HCT116 (cell line): ENCODE measurements around the gene ACACA. TPM values are rescaled to one million over a fixed set of nuclear protein-coding genes. Genes with fewer than 3 reads are reported as not detected.

Experiments
- ATAC-seq: fragments of 200-7000 bp; cut with Tn5 transposase; 2 replicates; pipeline ENCODE4 v1.9.1; 2020; ENCODE audit warnings: mild to moderate bottlenecking, moderate library complexity
- BruUV-seq: library from RNA; stranded (reverse); fragments of 400-500 nt; replicated peaks from 2 replicates; lab custom pipeline; 2021; lab: Mats Ljungman, UMichigan
- CTCF ChIA-PET: fragments of 300-600 bp; sonication (Branson Sonifier 250); formaldehyde crosslinking; loops from one replicate; lab custom pipeline; 2021; ENCODE audit warnings: antibody characterized with exemption; lab: Charles Lee
- POLR2A ChIA-PET: fragments of 300-600, 350-600 bp; sonication (Branson Sonifier 250); formaldehyde crosslinking; loops from one replicate; lab custom pipeline; 2021; ENCODE audit warnings: antibody characterized with exemption; lab: Charles Lee
- RAD21 ChIA-PET, 2 experiments: fragments of 300-600 bp; sonication (Branson Sonifier 250); formaldehyde crosslinking; loops; one replicate each; lab custom pipeline; 2023; ENCODE audit warnings: low total read pairs in 2 of 2; ENCODE audit not compliant: uncharacterized antibody in 2 of 2, unreplicated experiment in 2 of 2, low non-redundant PET in 1 of 2; lab: Charles Lee
- DNase-seq: peaks from one replicate; pipeline ENCODE4 v3.0.0-alpha.2; 2010; ENCODE audit warnings: low read depth, low spot score
- H2AFZ ChIP-seq: fragments of 200-600 bp; shearing (Covaris generic), sonication (generic); 2 replicates; pipeline ENCODE4 v1.6.1; 2017; ENCODE audit warnings: low read depth, mixed run types, mixed read lengths, antibody characterized with exemption, low read length; ENCODE audit not compliant: poor library complexity, severe bottlenecking
- H3K27ac ChIP-seq: 2 replicates; pipeline ENCODE4 v1.5.1; 2012; ENCODE audit warnings: low read depth, low read length
- H3K27me3 ChIP-seq: fragments of 200-600 bp; sonication (generic); 2 replicates; pipeline ENCODE4 v1.6.1; 2016; ENCODE audit warnings: mixed run types, low read length, mixed read lengths; ENCODE audit not compliant: insufficient read depth
- H3K36me3 ChIP-seq, 2 experiments: fragments of 200-500 bp in 1 of 2; fragments of 200-600 bp in 1 of 2; sonication (Bioruptor generic) in 1 of 2; sonication (generic) in 1 of 2; 2 replicates each; pipeline versions ENCODE4 v1.5.1 to v1.6.1; 2014 to 2016; ENCODE audit warnings: low read length in 2 of 2, inconsistent platforms in 1 of 2, mixed read lengths in 1 of 2, mixed run types in 1 of 2; ENCODE audit not compliant: insufficient read depth in 2 of 2, control insufficient read depth in 1 of 2
- H3K4me1 ChIP-seq, 2 experiments: fragments of 200-600 bp in 1 of 2; sonication (generic) in 1 of 2; 2 replicates each; pipeline versions ENCODE4 v1.5.1 to v1.6.1; 2012 to 2017; ENCODE audit warnings: low read length in 2 of 2, inconsistent platforms in 1 of 2, mild to moderate bottlenecking in 1 of 2, mixed read lengths in 1 of 2, mixed run types in 1 of 2, moderate library complexity in 1 of 2; ENCODE audit not compliant: insufficient read depth in 2 of 2, control insufficient read depth in 1 of 2
- H3K4me2 ChIP-seq: fragments of 200-600 bp; sonication (generic); 2 replicates; pipeline ENCODE4 v1.6.1; 2017; ENCODE audit warnings: mixed run types, low read length, mixed read lengths
- H3K4me3 ChIP-seq, 2 experiments: fragments of 200-600 bp in 1 of 2; sonication (generic) in 1 of 2; replicated peaks in 1 of 2; 2 replicates each; pipeline ENCODE4 v1.5.1; 2011 to 2016; ENCODE audit warnings: low read length in 2 of 2, control low read depth in 1 of 2, low read depth in 1 of 2, mild to moderate bottlenecking in 1 of 2, mixed read lengths in 1 of 2, mixed run types in 1 of 2
- H3K79me2 ChIP-seq: fragments of 200-600 bp; sonication (generic); 2 replicates; pipeline ENCODE4 v1.6.1; 2017; ENCODE audit warnings: mild to moderate bottlenecking, mixed run types, low read length, moderate library complexity, mixed read lengths; ENCODE audit not compliant: insufficient read depth
- H3K9ac ChIP-seq: fragments of 200-600 bp; sonication (generic); 2 replicates; pipeline ENCODE4 v1.6.1; 2016; ENCODE audit warnings: low read length, mixed read lengths
- H3K9me2 ChIP-seq: fragments of 200-600 bp; sonication (generic), shearing (Covaris generic); 2 replicates; pipeline ENCODE4 v1.6.1; 2017; ENCODE audit warnings: mixed run types, mild to moderate bottlenecking, moderate library complexity; ENCODE audit not compliant: insufficient read depth
- H3K9me3 ChIP-seq, 2 experiments: fragments of 200-500 bp in 1 of 2; fragments of 200-600 bp in 1 of 2; sonication (Bioruptor generic) in 1 of 2; sonication (generic) in 1 of 2; 2 replicates each; pipeline ENCODE4 v1.6.1; 2014 to 2017; ENCODE audit warnings: low read length in 2 of 2, mixed read lengths in 2 of 2, inconsistent platforms in 1 of 2, low read depth in 1 of 2, mild to moderate bottlenecking in 1 of 2, mixed run types in 1 of 2, moderate library complexity in 1 of 2; ENCODE audit not compliant: control insufficient read depth in 1 of 2, insufficient read depth in 1 of 2
- H4K20me1 ChIP-seq: fragments of 200-600 bp; sonication (generic), shearing (Covaris generic); 2 replicates; pipeline ENCODE4 v1.6.1; 2017; ENCODE audit warnings: mixed run types, mild to moderate bottlenecking, moderate library complexity; ENCODE audit not compliant: insufficient read depth
- CEBPB ChIP-seq: IDR thresholded peaks from 2 replicates; pipeline ENCODE4 v1.6.1; 2012; ENCODE audit warnings: low read depth
- EGR1 ChIP-seq: IDR thresholded peaks from 2 replicates; pipeline ENCODE4 v1.6.1; 2012; ENCODE audit warnings: low read depth
- EZH2phosphoT487 ChIP-seq: fragments of 200-600 bp; IDR thresholded peaks from 2 replicates; pipeline ENCODE4 v1.6.1; 2018; ENCODE audit warnings: antibody characterized with exemption, borderline replicate concordance
- JUND ChIP-seq: IDR thresholded peaks from 2 replicates; pipeline ENCODE4 v1.6.1; 2012
- MAX ChIP-seq: IDR thresholded peaks from 2 replicates; pipeline ENCODE4 v1.6.1; 2012
- POLR2A ChIP-seq: IDR thresholded peaks from 2 replicates; pipeline ENCODE4 v1.7.0; 2011; ENCODE audit warnings: borderline replicate concordance; ENCODE audit not compliant: insufficient read depth, insufficient read length; ENCODE audit errors: extremely low read depth
- POLR2AphosphoS5 ChIP-seq: IDR thresholded peaks from 2 replicates; pipeline ENCODE4 v1.6.1; 2011; ENCODE audit warnings: mild to moderate bottlenecking, low read depth, low read length, moderate library complexity
- RAD21 ChIP-seq: IDR thresholded peaks from 2 replicates; pipeline ENCODE4 v1.6.1; 2012; ENCODE audit warnings: low read depth, mild to moderate bottlenecking
- REST ChIP-seq: IDR thresholded peaks from 2 replicates; pipeline ENCODE4 v1.6.1; 2012; ENCODE audit warnings: low read depth
- SIN3A ChIP-seq: IDR thresholded peaks from 2 replicates; pipeline ENCODE4 v1.6.1; 2012; ENCODE audit warnings: low read depth
- SP1 ChIP-seq: IDR thresholded peaks from 2 replicates; pipeline ENCODE4 v1.6.1; 2012; ENCODE audit warnings: low read depth
- TCF7L2 ChIP-seq: IDR thresholded peaks from 2 replicates; pipeline ENCODE4 v1.7.0; 2011; ENCODE audit warnings: borderline replicate concordance, inconsistent platforms; ENCODE audit not compliant: insufficient read depth, insufficient read length; ENCODE audit errors: extremely low read depth
- YY1 ChIP-seq: IDR thresholded peaks from 2 replicates; pipeline ENCODE4 v1.6.1; 2011; ENCODE audit warnings: low read length, low read depth, moderate library complexity, mild to moderate bottlenecking; ENCODE audit not compliant: insufficient replicate concordance; ENCODE audit errors: extremely low read depth
- ZBTB33 ChIP-seq: IDR thresholded peaks from 2 replicates; pipeline ENCODE4 v1.6.1; 2011; ENCODE audit warnings: mild to moderate bottlenecking, low read length, moderate library complexity; ENCODE audit not compliant: insufficient replicate concordance; ENCODE audit errors: extremely low read depth
- ZFX ChIP-seq: fragments of 450-650 bp; IDR thresholded peaks from 2 replicates; pipeline ENCODE4 v1.6.1; 2017
- intact Hi-C: fragments of 100-400 bp; cut with micrococcal nuclease; formaldehyde crosslinking; loops from 2 replicates; pipeline ENCODE4 v1.10.0; 2022
- total RNA-seq: library from RNA; stranded (reverse); gene quantifications from one replicate; pipeline ENCODE4 v1.2.1, GENCODE V29; 2021; ENCODE audit not compliant: unreplicated experiment
- TF ChIP-seq, protein P1 (sequence below), 3 experiments: fragments of 200-600 bp in 1 of 3; sonication (generic) in 1 of 3; IDR thresholded peaks in 2 of 3; conservative IDR thresholded peaks in 1 of 3; 2 replicates each; pipeline ENCODE4 v1.5.1; 2012 to 2017; ENCODE audit warnings: low read depth in 2 of 3, low read length in 2 of 3, antibody characterized with exemption in 1 of 3, borderline replicate concordance in 1 of 3, control low read depth in 1 of 3, mild to moderate bottlenecking in 1 of 3, mixed read lengths in 1 of 3, mixed run types in 1 of 3, moderate library complexity in 1 of 3; ENCODE audit not compliant: insufficient read depth in 1 of 3

Gene ACACA
- total RNA-seq, 1 experiment from 2014 or later: 161 TPM

GRCh38 chr17:37065486-37066321 lies 340.9 kb downstream of the ACACA start (continued):
- no peak for TF ChIP-seq MAX

DNA sequence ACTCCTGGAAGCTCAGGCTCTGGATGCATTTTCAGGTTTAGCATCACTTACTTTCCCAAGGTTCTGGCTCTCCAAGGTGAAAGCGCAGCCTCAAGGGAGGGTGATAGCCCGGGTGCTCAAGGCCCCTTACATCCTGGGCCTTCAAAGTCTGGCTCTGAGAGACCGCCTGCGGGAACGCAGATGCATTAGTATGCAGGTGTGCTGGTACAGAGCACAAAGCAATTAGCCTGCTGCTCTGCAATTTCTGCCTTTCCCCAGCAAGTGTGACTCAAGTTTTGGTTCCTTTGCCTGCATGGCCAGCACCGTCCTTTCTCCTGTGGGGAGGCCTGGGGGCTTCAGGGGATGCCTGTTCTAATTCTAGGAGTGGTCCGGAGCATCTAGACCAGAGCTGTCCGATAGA lies 341.7 kb downstream of the ACACA start:
- ChIA-PET RAD21 (no interaction called here), CTCF (interaction anchor here (0.8 kb wide), 1 partner anchor 462 kb away, joined by 3 read pairs; no protein-coding TSS in a partner anchor), POLR2A (no interaction called here)
- Histone ChIP-seq H3K4me2 (no peak overlapping the region), H4K20me1 (no peaks in the 10 kb centered on the region), H3K9me3 (no peaks in the 10 kb centered on the region), H3K9me2 (no peaks in the 10 kb centered on the region), H3K27ac (no peak overlapping the region), H3K79me2 (no peaks in the 10 kb centered on the region), H3K4me1 (peaks cover 12 to 15% of the 10 kb centered on the region in 2 experiments), H3K27me3 (no peaks in the 10 kb centered on the region), H2AFZ (no peak overlapping the region), H3K4me3 (no peak overlapping the region), H3K9ac (no peak overlapping the region), H3K36me3 (no peaks in the 10 kb centered on the region)
- no peak for DNase-seq
- ATAC-seq: no peak
- intact Hi-C loops: no loop called here
- TF ChIP-seq SP1: no peak
- TF ChIP-seq POLR2AphosphoS5: no peak
- no peak for TF ChIP-seq REST
- TF ChIP-seq SIN3A: no peak
- TF ChIP-seq EGR1: no peak
- no peak for TF ChIP-seq ZFX
- TF ChIP-seq ZBTB33: no peak
- TF ChIP-seq, protein P1, sequence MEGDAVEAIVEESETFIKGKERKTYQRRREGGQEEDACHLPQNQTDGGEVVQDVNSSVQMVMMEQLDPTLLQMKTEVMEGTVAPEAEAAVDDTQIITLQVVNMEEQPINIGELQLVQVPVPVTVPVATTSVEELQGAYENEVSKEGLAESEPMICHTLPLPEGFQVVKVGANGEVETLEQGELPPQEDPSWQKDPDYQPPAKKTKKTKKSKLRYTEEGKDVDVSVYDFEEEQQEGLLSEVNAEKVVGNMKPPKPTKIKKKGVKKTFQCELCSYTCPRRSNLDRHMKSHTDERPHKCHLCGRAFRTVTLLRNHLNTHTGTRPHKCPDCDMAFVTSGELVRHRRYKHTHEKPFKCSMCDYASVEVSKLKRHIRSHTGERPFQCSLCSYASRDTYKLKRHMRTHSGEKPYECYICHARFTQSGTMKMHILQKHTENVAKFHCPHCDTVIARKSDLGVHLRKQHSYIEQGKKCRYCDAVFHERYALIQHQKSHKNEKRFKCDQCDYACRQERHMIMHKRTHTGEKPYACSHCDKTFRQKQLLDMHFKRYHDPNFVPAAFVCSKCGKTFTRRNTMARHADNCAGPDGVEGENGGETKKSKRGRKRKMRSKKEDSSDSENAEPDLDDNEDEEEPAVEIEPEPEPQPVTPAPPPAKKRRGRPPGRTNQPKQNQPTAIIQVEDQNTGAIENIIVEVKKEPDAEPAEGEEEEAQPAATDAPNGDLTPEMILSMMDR (IDR thresholded peaks at IDR 0.05 in 2 of 3, conservative IDR thresholded peaks at IDR 0.05 in 1 of 3; ENCODE audit: borderline replicate concordance in 1 of 3, insufficient read depth in 1 of 3, low read depth in 2 of 3, low read length in 2 of 3): no peak
- TF ChIP-seq YY1: no peak
- no peak for TF ChIP-seq POLR2A
- no peak for TF ChIP-seq EZH2phosphoT487
- no peak for TF ChIP-seq TCF7L2
- TF ChIP-seq JUND: no peak
- TF ChIP-seq MAX: no peak
- no peak for TF ChIP-seq CEBPB
- no peak for TF ChIP-seq RAD21
- no TSS peak for BruUV-seq
